Tibial nerve (tissue), 4 donors: ENCODE data around the gene LNX2. TPM values are rescaled to one million over a fixed set of nuclear protein-coding genes. Genes with fewer than 3 reads are reported as not detected.

Source experiments
- DNase-seq, 2 donors: peaks; one replicate each; pipeline ENCODE4 v3.0.0-alpha.2; 2019; ENCODE audit warnings: low spot score in 2 of 2
- H3K27ac ChIP-seq, 4 donors: fragments of 200-600 bp; sonication (generic) in 3 of 4; one replicate each; pipeline ENCODE4 v1.5.1; 2017 to 2019; ENCODE audit warnings: mild to moderate bottlenecking in 1 of 4
- H3K27me3 ChIP-seq, 2 donors: fragments of 200-600 bp; sonication (generic) in 1 of 2; one replicate each; pipeline versions ENCODE4 v1.5.1 to v1.6.0; 2017 to 2019
- H3K36me3 ChIP-seq, 3 donors: fragments of 200-600 bp; sonication (generic); one replicate each; pipeline ENCODE4 v1.5.1; 2018 to 2019
- H3K4me1 ChIP-seq, 4 donors: fragments of 200-600 bp; sonication (generic) in 3 of 4; one replicate each; pipeline ENCODE4 v1.5.1; 2017 to 2019
- H3K4me3 ChIP-seq, 4 donors: fragments of 200-600 bp; sonication (generic) in 3 of 4; one replicate each; pipeline ENCODE4 v1.5.1; 2017 to 2019; ENCODE audit warnings: mild to moderate bottlenecking in 1 of 4, moderate library complexity in 1 of 4
- H3K9me3 ChIP-seq, 4 donors: fragments of 200-600 bp; sonication (generic) in 3 of 4; one replicate each; pipeline ENCODE4 v1.5.1; 2017 to 2019
- EP300 ChIP-seq, 2 donors: sonication (generic); formaldehyde crosslinking; IDR thresholded peaks; one replicate each; pipeline ENCODE4 v1.6.1; 2017; ENCODE audit warnings: antibody characterized with exemption in 2 of 2, mild to moderate bottlenecking in 1 of 2
- POLR2A ChIP-seq, 2 donors: fragments of 450-650 bp; IDR thresholded peaks; one replicate each; pipeline ENCODE4 v1.6.1; 2017; ENCODE audit warnings: antibody characterized with exemption in 2 of 2, mild to moderate bottlenecking in 2 of 2, moderate library complexity in 2 of 2
- WGBS, 2 donors: methylation state at CpG; one replicate each; pipeline ENCODE4 v1.1.5; 2018; 5-methylcytosine and 5-hydroxymethylcytosine counted together
- total RNA-seq, 4 donors: library from RNA; depleted of rRNA; stranded (reverse); fragments of >200 nt; gene quantifications; one replicate each; pipeline ENCODE4 v1.1.0, GENCODE V29; 2016
- TF ChIP-seq, protein P1 (sequence below), 5 experiments: fragments of 200-600 bp in 3 of 5; fragments of 450-650 bp in 2 of 5; sonication (generic) in 3 of 5; IDR thresholded peaks; one replicate each; pipeline ENCODE4 v1.5.1; 2016 to 2019; ENCODE audit warnings: antibody characterized with exemption in 5 of 5, mild to moderate bottlenecking in 3 of 5, moderate library complexity in 2 of 5

The LNX2 gene
- total RNA-seq, 4 donors from 2014 or later, result 4.6 to 7.3 (median 6.7) TPM

DNA sequence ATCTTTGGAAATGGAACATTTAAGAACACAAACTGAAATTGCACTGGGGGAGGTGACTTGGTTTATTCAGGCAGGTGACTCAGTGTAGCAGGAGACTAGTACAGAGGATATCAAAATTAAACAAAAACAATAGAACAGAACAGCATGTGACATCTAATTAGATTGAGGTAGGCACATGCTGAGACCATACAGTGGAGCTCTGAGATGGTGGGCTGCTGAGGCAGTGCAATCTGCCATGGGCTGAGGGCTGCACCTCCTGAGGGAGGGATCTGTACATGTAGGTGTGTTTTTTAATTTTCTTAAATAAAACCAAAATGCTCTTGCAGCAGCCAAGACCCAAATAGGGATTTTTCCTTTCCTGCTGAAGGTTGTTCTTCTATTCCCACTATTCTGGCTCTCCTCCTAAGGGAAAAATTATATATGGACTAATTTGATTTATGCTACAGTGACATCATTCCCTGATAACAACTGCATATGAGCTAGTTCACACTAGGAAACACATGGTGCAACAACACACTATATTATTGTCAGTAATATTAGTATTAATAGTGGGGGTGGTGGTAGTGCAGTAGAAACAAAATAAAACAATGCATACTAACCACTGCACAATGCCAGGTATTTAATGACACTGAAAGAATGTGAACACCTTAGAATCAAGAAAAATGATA lies 48.0 kb downstream of the LNX2 start:
- no peaks in the 10 kb centered on the region for H3K27me3 ChIP-seq
- no peak for DNase-seq
- no peak overlapping the region for H3K4me3 ChIP-seq
- TF ChIP-seq POLR2A (IDR thresholded peaks at IDR 0.05) (no peak), EP300 (IDR thresholded peaks at IDR 0.05) (no peak)
- TF ChIP-seq, protein P1, sequence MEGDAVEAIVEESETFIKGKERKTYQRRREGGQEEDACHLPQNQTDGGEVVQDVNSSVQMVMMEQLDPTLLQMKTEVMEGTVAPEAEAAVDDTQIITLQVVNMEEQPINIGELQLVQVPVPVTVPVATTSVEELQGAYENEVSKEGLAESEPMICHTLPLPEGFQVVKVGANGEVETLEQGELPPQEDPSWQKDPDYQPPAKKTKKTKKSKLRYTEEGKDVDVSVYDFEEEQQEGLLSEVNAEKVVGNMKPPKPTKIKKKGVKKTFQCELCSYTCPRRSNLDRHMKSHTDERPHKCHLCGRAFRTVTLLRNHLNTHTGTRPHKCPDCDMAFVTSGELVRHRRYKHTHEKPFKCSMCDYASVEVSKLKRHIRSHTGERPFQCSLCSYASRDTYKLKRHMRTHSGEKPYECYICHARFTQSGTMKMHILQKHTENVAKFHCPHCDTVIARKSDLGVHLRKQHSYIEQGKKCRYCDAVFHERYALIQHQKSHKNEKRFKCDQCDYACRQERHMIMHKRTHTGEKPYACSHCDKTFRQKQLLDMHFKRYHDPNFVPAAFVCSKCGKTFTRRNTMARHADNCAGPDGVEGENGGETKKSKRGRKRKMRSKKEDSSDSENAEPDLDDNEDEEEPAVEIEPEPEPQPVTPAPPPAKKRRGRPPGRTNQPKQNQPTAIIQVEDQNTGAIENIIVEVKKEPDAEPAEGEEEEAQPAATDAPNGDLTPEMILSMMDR (IDR thresholded peaks at IDR 0.05), result no peak
- H3K27ac ChIP-seq, result no peak overlapping the region
- H3K4me1 ChIP-seq, result peaks cover 0 to 5% (median 2%) of the 10 kb centered on the region in 4 donors
- peaks cover 0 to 31% (median 0%) of the 10 kb centered on the region in 3 donors for H3K36me3 ChIP-seq
- no peaks in the 10 kb centered on the region for H3K9me3 ChIP-seq

DNA sequence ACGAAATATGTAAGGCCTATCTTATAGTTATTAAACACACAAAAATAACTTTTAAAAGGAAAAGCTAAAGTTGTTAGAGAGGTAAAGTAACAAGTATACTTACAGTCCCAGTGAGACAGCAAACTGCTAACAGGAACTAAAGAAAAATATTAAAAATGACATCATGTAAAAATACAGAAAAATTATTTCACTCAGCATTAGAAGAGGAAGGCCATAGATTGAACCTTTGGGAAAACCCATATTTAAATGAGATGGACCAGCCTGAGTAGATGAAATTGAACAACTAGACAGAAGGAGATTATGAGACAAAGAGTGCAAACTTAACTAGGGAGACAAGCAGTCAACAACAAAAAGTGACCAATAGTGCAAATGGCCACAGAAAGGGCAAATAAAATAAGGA lies 49.4 kb downstream of the LNX2 start:
- peaks cover 0 to 45% (median 0%) of the 10 kb centered on the region in 3 donors for H3K36me3 ChIP-seq
- H3K27ac ChIP-seq, result no peak overlapping the region
- no peaks in the 10 kb centered on the region for H3K4me1 ChIP-seq
- H3K27me3 ChIP-seq, result no peaks in the 10 kb centered on the region
- no peak overlapping the region for H3K4me3 ChIP-seq
- no peaks in the 10 kb centered on the region for H3K9me3 ChIP-seq
- TF ChIP-seq EP300 (IDR thresholded peaks at IDR 0.05) (no peak), POLR2A (IDR thresholded peaks at IDR 0.05) (no peak)
- TF ChIP-seq, protein P1 (IDR thresholded peaks at IDR 0.05), result no peak
- DNase-seq, result no peak
- WGBS, 2 donors, result 73 to 76% methylated on average over 1 of the region's 1 CpG

DNA sequence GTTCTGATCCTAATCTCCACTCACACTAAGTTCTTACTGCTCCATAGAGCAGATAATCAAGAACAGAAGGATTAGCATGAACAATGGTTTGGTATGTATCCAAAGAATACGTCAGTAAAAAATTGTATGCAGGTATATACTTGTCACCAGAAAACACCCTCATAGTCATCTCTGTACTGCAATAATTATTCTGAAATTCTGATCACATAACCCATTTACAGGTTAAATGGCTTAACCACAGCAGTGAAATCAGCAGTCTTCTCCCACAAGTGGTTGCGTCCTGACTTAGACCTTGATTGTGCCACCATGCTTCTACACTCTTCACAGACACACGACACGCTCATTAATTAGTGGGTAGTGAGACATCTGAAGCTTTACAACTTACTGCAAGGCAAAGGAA lies 50.9 kb downstream of the LNX2 start:
- WGBS, 2 donors, result 95% methylated on average over 4 of the region's 4 CpGs
- DNase-seq, result no peak
- H3K27me3 ChIP-seq, result no peaks in the 10 kb centered on the region
- TF ChIP-seq POLR2A (IDR thresholded peaks at IDR 0.05) (no peak), EP300 (IDR thresholded peaks at IDR 0.05) (no peak)
- TF ChIP-seq, protein P1 (IDR thresholded peaks at IDR 0.05), result no peak
- no peak overlapping the region for H3K27ac ChIP-seq
- H3K9me3 ChIP-seq, result no peaks in the 10 kb centered on the region
- no peak overlapping the region for H3K4me3 ChIP-seq
- peaks cover 0 to 49% (median 0%) of the 10 kb centered on the region in 3 donors for H3K36me3 ChIP-seq
- H3K4me1 ChIP-seq, result no peaks in the 10 kb centered on the region

DNA sequence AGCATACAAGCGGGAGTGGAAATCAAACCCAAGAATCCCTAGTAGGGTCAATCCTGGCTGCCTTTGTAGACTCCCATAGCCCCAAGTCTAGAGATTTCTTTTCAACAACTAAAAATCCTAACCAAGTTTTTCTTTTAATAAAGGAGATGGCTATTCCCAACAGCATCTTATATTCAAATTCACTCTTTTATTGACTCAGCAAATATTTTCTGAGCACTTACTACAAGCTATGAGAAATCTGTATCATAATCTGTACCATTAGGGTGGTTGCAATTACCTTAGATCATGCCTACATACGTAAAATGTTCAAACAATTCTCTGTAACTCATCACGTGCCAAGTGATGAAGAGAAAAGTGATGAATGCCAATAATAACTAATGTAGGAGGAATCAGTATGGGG lies 54.5 kb downstream of the LNX2 start:
- Histone ChIP-seq H3K4me1 (no peaks in the 10 kb centered on the region), H3K4me3 (no peak overlapping the region), H3K27me3 (no peaks in the 10 kb centered on the region), H3K27ac (no peak overlapping the region), H3K9me3 (no peaks in the 10 kb centered on the region), H3K36me3 (peaks cover 0 to 61% (median 0%) of the 10 kb centered on the region in 3 donors)
- 75 to 88% methylated on average over 3 of the region's 3 CpGs for WGBS, 2 donors
- no peak for DNase-seq
- TF ChIP-seq POLR2A (IDR thresholded peaks at IDR 0.05) (no peak), EP300 (IDR thresholded peaks at IDR 0.05) (no peak)
- TF ChIP-seq, protein P1 (IDR thresholded peaks at IDR 0.05), result no peak

DNA sequence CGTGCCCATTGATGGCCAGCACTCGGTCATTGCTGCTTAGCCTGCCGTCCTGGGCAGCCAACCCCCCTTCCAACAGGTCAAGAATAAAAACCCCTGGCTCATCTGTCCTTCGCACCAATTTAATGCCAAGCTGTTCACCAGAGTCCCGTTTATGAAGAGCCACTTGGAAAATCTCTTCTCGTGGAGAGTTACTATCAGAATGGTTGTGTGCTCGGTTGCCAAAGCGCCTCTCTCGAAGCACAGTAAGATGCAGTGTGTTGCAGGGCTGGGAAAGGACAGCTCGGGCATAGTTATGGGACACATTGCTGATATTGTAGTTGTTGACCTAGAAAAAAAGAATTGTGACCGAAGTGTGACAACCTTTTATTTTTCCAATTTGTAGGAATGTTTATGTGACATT lies 57.9 kb downstream of the LNX2 start:
- no peak overlapping the region for H3K4me3 ChIP-seq
- no peaks in the 10 kb centered on the region for H3K4me1 ChIP-seq
- TF ChIP-seq EP300 (IDR thresholded peaks at IDR 0.05) (no peak), POLR2A (IDR thresholded peaks at IDR 0.05) (no peak)
- TF ChIP-seq, protein P1 (IDR thresholded peaks at IDR 0.05), result no peak
- no peaks in the 10 kb centered on the region for H3K9me3 ChIP-seq
- H3K36me3 ChIP-seq, result peaks cover 0 to 48% (median 0%) of the 10 kb centered on the region in 3 donors
- H3K27ac ChIP-seq, result no peak overlapping the region
- 95 to 96% methylated on average over 11 of the region's 11 CpGs for WGBS, 2 donors
- no peaks in the 10 kb centered on the region for H3K27me3 ChIP-seq
- DNase-seq, result no peak
